Measurements from ENCODE around the gene SETSIP.
"Not testable (repeated sequence)": the region's sequence is repeated elsewhere in the genome, so short reads cannot be mapped to it uniquely, and the experiment has no call there.

SETSIP gene

DNA sequence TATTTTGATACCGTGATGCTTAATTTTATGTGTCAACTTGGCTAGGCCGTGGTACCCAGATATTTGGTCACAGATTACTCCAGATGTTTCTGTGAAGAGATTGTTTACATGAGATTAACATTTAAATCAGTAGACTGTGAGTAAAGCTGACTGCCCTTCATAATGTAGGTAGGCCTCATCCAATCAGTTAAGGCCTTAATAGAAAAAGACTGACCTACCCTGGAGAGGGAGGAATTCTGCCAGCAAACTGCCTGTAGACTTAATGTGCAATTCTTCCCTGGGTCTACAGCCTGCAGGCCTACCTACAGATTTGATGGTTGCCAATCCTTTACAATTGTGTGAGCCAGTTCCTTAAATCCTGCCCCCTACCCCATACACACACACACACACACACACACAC lies 4.3 kb downstream of the SETSIP start:
- in situ Hi-C loops (cut with HindIII; ENCODE audit: low pct_ligation_motif_present, low pct_unique_long_range_greater_than_20kb, low sequenced_read_pairs): no loop called here
- DNase-seq: no peak

DNA sequence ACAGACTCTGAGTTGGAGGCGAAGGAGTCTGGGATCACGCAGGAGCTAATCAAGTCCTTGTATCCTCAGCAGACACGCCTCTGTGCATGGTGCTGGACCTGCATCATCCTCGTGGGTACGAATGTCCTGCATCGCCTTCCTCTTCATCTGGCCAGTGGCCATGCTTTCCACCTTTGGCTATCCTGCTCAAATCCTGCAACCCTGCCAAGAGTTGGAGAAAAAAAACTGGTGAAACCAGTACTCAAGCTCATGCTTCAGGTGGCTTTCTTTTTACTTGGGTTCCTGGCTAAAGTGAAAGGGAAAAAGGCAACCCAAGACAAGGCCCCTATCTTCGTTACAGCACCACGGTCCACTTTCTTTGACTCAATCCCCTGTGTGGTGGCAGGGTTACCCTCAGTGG lies 8.9 kb downstream of the SETSIP start:
- DNase-seq: no peak
- in situ Hi-C loops (cut with HindIII; ENCODE audit: low pct_ligation_motif_present, low pct_unique_long_range_greater_than_20kb, low sequenced_read_pairs): no loop called here

DNA sequence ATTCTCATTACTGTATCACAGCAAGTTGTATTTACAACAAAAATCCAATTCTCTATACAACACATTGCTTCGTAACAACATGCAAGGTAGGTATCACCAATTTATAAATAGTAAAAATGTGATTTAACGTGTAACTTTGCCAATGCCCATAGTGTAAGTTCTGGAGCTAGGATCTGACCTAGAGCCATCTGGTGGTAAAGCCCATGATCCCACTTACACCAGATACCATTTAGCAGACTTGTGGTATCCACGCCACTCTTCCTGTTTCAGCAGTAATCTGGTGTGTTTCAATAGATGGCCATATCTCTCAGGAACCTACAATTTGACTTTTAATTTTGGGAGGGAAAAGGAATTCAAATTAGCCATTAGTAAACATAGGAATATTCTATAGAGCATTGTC lies 10.2 kb downstream of the SETSIP start:
- in situ Hi-C loops (cut with HindIII; ENCODE audit: low pct_ligation_motif_present, low pct_unique_long_range_greater_than_20kb, low sequenced_read_pairs): no loop called here
- no peak for DNase-seq

DNA sequence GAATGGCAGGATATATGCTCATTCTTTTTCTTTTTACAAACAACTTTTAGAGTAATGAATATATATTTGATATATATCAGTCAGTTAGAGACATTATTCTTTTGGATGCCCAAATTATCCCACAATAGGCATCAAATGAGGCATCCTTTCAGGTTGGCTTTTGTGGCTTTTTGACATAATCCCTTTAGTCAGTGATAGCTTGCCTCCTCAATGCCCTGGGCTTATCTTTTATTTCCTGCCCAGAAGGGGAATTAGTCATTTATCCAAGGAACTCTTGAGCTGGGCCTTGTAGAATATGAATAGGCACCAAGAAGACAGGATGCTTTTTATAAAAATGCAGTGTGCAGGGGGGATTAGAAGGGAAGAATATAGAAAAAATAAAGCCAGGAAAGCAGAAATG lies 23.3 kb downstream of the SETSIP start:
- in situ Hi-C loops (cut with HindIII; ENCODE audit: low pct_ligation_motif_present, low pct_unique_long_range_greater_than_20kb, low sequenced_read_pairs): no loop called here
- DNase-seq: no peak

GRCh38 chr1:92045766-92046495 lies 29.3 kb downstream of the SETSIP start:
- in situ Hi-C loops (cut with HindIII; ENCODE audit: low pct_ligation_motif_present, low pct_unique_long_range_greater_than_20kb, low sequenced_read_pairs): no loop called here
- no peak for DNase-seq

- in situ Hi-C loops (cut with HindIII; ENCODE audit: low pct_ligation_motif_present, low pct_unique_long_range_greater_than_20kb, low sequenced_read_pairs): no loop called here
Measured at GRCh38 chr1:92043621-92044020, 31.6 kb downstream of the SETSIP start.

GRCh38 chr1:92040971-92041370 lies 34.2 kb downstream of the SETSIP start:
- no peak for DNase-seq
- in situ Hi-C loops (cut with HindIII; ENCODE audit: low pct_ligation_motif_present, low pct_unique_long_range_greater_than_20kb, low sequenced_read_pairs): no loop called here

More at GRCh38 chr1:92043621-92044020, 31.6 kb downstream of the SETSIP start:
- DNase-seq: no peak

DNA sequence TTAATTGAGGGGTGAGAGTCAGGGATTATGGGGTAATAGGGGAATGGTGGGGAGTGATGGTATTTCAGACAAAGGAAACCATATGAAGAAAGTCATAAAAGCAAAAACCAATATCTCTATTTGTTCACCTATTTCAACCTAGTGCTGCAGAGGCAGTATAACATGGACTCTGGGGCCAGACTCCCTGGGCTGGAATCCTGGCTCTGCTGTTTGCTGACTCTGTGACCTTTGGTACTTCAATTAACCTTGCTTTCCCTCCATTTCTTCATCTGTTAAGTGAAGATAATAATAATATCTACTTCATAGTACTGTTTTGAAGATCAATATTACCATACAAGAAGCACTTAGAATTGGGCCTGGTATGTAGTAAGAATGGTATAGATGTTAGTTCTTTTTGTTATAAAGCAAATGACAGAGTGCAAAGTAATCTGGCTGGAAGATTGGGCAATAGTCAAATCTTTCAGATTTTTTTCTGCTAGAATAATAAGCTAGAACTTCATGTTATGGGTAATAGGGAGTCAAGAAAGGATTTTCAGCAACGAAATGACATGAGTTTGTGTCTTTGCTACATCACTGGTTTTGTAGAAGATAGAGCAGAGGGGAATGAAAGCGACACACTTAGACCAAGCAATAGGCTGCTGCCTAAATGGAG lies 36.4 kb downstream of the SETSIP start:
- in situ Hi-C loops (cut with HindIII; ENCODE audit: low pct_ligation_motif_present, low pct_unique_long_range_greater_than_20kb, low sequenced_read_pairs): no loop called here
- no peak for DNase-seq

- in situ Hi-C loops (cut with HindIII; ENCODE audit: low pct_ligation_motif_present, low pct_unique_long_range_greater_than_20kb, low sequenced_read_pairs): no loop called here
- DNase-seq: no peak
Measured at GRCh38 chr1:92037400-92037799, 37.8 kb downstream of the SETSIP start.

DNA sequence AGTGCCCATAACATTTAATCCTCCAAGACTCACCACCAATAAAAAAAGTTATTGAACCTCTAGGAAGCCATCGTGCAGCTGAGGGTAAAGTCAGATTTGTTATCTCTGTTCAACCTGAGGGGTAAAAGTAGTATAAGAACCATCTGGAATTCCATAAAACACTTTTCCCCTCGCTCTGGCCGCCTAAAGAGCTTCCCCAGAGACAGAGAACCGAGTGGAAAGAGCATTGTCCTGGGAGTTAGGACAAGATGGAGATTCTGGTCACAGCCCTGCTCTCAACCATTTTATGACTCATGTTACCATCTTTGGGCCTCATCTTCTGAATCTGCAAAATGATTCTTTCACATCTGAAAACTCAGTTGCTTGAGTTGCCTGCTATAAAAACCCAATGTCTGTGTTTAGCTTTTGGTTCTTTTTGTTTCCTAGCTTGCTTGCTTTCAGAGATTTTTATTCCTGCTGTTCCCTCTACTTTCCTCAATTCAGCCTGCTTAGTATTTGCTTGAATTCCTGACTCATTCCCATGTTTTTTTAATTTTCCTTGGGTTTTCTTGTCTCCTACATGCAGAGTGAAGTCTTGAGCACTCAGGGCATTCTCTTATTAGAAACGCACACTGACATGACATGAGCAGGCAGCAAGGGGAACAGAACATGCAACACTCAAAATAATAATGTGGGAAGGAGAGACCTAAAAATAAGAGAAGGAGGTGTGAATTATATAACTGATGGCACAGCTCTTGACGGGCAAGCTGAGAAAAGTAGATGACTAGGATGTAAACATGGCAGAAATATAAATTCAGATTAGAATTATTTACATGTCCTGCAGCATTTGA lies 43.7 kb downstream of the SETSIP start:
- in situ Hi-C loops (cut with HindIII; ENCODE audit: low pct_ligation_motif_present, low pct_unique_long_range_greater_than_20kb, low sequenced_read_pairs): no loop called here
- DNase-seq: no peak

DNA sequence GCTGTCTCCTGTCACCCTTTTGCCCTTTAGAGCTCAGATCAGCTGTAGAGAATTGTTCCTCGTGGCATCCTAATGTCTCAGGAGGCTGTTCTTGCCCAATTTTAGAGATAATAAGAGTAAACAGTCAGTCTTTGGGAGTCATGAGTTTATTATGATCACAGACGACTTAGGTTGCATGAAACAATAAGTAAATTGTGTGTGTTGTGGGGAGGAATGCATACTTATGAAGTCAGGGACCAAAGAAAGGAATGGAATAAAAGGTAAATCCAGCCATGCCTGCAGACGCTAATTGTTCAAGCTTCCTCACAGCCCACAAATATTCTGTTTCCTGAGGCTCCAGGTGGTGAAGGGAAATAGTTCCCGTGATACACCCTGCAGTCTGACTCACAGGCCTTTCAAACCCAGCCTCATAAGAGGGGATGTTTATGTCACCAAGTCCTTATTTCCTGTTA lies 44.5 kb downstream of the SETSIP start:
- in situ Hi-C loops (cut with HindIII; ENCODE audit: low pct_ligation_motif_present, low pct_unique_long_range_greater_than_20kb, low sequenced_read_pairs): no loop called here
- DNase-seq: peak; percentile 21

- in situ Hi-C loops (cut with HindIII; ENCODE audit: low pct_ligation_motif_present, low pct_unique_long_range_greater_than_20kb, low sequenced_read_pairs): no loop called here
- DNase-seq: no peak
Measured at GRCh38 chr1:92029241-92029922, 45.8 kb downstream of the SETSIP start.

GRCh38 chr1:92026806-92027205 lies 48.4 kb downstream of the SETSIP start:
- no peak for DNase-seq

DNA sequence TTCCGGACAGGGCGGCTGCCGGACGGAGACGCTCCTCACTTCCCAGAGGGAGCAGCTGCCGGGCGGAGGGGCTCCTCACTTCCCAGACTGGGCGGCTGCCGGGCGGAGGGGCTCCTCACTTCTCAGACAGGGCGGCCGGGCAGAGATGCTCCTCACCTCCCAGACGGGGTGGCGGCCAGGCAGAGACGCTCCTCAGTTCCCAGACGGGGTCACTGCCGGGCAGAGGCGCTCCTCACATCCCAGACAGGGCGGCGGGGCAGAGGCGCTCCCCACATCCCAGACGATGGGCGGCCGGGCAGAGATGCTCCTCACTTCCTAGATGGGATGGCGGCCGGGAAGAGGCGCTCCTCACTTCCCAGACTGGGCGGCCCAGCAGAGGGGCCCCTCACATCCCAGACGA lies 49.2 kb downstream of the SETSIP start:
- DNase-seq; in situ Hi-C loops (cut with HindIII; ENCODE audit: low pct_ligation_motif_present, low pct_unique_long_range_greater_than_20kb, low sequenced_read_pairs): not testable (repeated sequence)

More at GRCh38 chr1:92026806-92027205, 48.4 kb downstream of the SETSIP start:
- in situ Hi-C loops (cut with HindIII; ENCODE audit: low pct_ligation_motif_present, low pct_unique_long_range_greater_than_20kb, low sequenced_read_pairs): no loop called here

All from ACHN (cell line).